Purkinje cell (primary cell): ENCODE data around the gene BCL2A1. TPM values are rescaled to one million over a fixed set of nuclear protein-coding genes. Genes with fewer than 3 reads are reported as not detected.

Experiments
- polyA plus RNA-seq: library from polyadenylated mRNA; unstranded; fragments of >200 nt; fragmentation: Nextera tagmentation; gene quantifications from 2 replicates; pipeline ENCODE4 v1.2.1, GENCODE V29; 2014

Gene BCL2A1
- polyA plus RNA-seq = not detected in 2 replicates

DNA sequence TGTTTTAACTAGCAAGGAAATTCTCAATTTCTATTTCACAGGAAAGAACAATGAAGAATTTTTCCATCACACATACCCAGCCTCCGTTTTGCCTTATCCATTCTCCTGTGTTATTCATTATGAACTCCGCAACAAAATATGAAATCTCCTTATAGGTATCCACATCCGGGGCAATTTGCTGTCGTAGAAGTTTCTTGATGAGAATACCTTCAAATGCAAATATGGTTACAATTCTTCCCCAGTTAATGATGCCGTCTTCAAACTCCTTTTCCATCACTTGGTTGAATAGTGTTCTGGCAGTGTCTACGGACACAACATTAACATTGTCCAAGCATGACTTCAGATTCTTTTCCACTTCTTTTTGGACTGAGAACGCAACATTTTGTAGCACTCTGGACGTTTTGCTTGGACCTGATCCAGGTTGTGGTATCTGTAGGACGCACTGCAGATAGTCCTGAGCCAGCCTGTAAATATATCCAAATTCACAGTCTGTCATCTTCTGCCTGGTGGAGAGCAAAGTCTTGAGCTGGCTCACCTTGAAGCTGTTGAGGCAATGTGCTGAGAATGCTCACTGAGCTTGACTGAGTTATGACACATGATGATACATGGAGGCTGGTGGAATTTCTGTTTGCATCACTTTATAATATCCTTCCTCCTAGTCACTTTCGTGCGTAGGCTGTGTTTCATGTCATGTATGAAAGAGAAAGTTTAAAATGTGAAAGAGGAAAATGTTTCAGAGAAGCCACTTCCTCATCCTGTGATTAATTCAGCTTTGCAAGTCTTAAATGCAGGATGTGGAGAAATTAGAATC, at the start of gene BCL2A1:
BCL2A1 (minus strand) TSS at position 573 of the 811 bp plus-strand sequence; CDS start at position 496, 77 bp downstream.

Other genes with a start within 250 kb of the BCL2A1 start
- 23.3 and 35.2 TPM in 2 replicates for gene MTHFS, start 74.2 kb downstream of the BCL2A1 start, polyA plus RNA-seq
- 89.7 and 108 TPM in 2 replicates for gene ZFAND6, start 88.5 kb upstream of the BCL2A1 start, polyA plus RNA-seq
- gene FAH, start 181.8 kb upstream of the BCL2A1 start, polyA plus RNA-seq = 7.5 and 9.4 TPM in 2 replicates